Measurements from ENCODE around the gene PTPN12.

GRCh38 chr7:77575187-77575586 is 38.1 kb downstream of the PTPN12 start:
- TF ChIP-seq CTCF (IDR thresholded peaks at IDR 0.05) (no peak), POLR2A (IDR thresholded peaks at IDR 0.05) (no peak)
